HEK293T (cell line): Measurements from ENCODE around the gene USP19.
A peak's percentile ranks its signal among the peaks of the same experiment; 100 is the strongest.

Source experiments
- CTCF ChIA-PET: fragments of 350-600 bp; formaldehyde crosslinking; extraction: SDS; loops from one replicate; lab custom pipeline; 2021; ENCODE audit warnings: antibody characterized with exemption, inconsistent platforms; lab: Yijun Ruan, JAX
- POLR2A ChIA-PET: fragments of 350-600 bp; formaldehyde crosslinking; extraction: SDS; loops from one replicate; lab custom pipeline; 2020; ENCODE audit warnings: antibody characterized with exemption, inconsistent platforms; lab: Yijun Ruan, JAX
- DNase-seq: peaks from one replicate; pipeline ENCODE4 v3.0.0; 2012; ENCODE audit warnings: mixed read lengths; ENCODE audit errors: extremely low spot score
- ARNT ChIP-seq: fragments of 450-650 bp; IDR thresholded peaks from 2 replicates; pipeline ENCODE4 v1.6.1; 2017; ENCODE audit warnings: mild to moderate bottlenecking
- BHLHE40 ChIP-seq: fragments of 450-650 bp; IDR thresholded peaks from 2 replicates; pipeline ENCODE4 v1.6.1; 2016; ENCODE audit warnings: mild to moderate bottlenecking, moderate library complexity, borderline replicate concordance
- CTBP1 ChIP-seq: fragments of 450-650 bp; IDR thresholded peaks from 2 replicates; pipeline ENCODE4 v1.6.1; 2016; ENCODE audit warnings: borderline replicate concordance
- ELF4 ChIP-seq: fragments of 450-650 bp; IDR thresholded peaks from 2 replicates; pipeline ENCODE4 v1.6.1; 2017; ENCODE audit warnings: antibody characterized with exemption
- FOXA1 ChIP-seq: fragments of 450-650 bp; IDR thresholded peaks from 2 replicates; pipeline ENCODE4 v1.6.1; 2016; ENCODE audit warnings: mild to moderate bottlenecking
- FOXK2 ChIP-seq: fragments of 450-650 bp; IDR thresholded peaks from 2 replicates; pipeline ENCODE4 v1.6.1; 2016; ENCODE audit warnings: mild to moderate bottlenecking
- FOXM1 ChIP-seq: fragments of 450-650 bp; IDR thresholded peaks from 2 replicates; pipeline ENCODE4 v1.6.1; 2017; ENCODE audit warnings: mild to moderate bottlenecking, borderline replicate concordance
- HDGF ChIP-seq: fragments of 450-650 bp; IDR thresholded peaks from 2 replicates; pipeline ENCODE4 v1.6.1; 2017; ENCODE audit warnings: antibody characterized with exemption, borderline replicate concordance
- L3MBTL2 ChIP-seq: fragments of 450-650 bp; conservative IDR thresholded peaks from 2 replicates; pipeline ENCODE4 v1.6.1; 2016; ENCODE audit warnings: mild to moderate bottlenecking
- LEF1 ChIP-seq: fragments of 450-650 bp; IDR thresholded peaks from 2 replicates; pipeline ENCODE4 v1.6.1; 2017; ENCODE audit warnings: mild to moderate bottlenecking, borderline replicate concordance
- NFRKB ChIP-seq: fragments of 450-650 bp; IDR thresholded peaks from 2 replicates; pipeline ENCODE4 v1.6.1; 2016; ENCODE audit warnings: mild to moderate bottlenecking, moderate library complexity
- SP1 ChIP-seq: fragments of 450-650 bp; IDR thresholded peaks from 2 replicates; pipeline ENCODE4 v1.6.1; 2017
- SUZ12 ChIP-seq: fragments of 450-650 bp; IDR thresholded peaks from 2 replicates; pipeline ENCODE4 v1.6.1; 2016; ENCODE audit warnings: mild to moderate bottlenecking
- TARDBP ChIP-seq: fragments of 450-650 bp; IDR thresholded peaks from 2 replicates; pipeline ENCODE4 v1.6.1; 2016
- ZNF384 ChIP-seq: fragments of 450-650 bp; IDR thresholded peaks from 2 replicates; pipeline ENCODE4 v1.6.1; 2016
- TF ChIP-seq, protein P1 (sequence below): fragments of 450-650 bp; IDR thresholded peaks from 2 replicates; pipeline ENCODE4 v1.6.1; 2016

USP19 gene

DNA sequence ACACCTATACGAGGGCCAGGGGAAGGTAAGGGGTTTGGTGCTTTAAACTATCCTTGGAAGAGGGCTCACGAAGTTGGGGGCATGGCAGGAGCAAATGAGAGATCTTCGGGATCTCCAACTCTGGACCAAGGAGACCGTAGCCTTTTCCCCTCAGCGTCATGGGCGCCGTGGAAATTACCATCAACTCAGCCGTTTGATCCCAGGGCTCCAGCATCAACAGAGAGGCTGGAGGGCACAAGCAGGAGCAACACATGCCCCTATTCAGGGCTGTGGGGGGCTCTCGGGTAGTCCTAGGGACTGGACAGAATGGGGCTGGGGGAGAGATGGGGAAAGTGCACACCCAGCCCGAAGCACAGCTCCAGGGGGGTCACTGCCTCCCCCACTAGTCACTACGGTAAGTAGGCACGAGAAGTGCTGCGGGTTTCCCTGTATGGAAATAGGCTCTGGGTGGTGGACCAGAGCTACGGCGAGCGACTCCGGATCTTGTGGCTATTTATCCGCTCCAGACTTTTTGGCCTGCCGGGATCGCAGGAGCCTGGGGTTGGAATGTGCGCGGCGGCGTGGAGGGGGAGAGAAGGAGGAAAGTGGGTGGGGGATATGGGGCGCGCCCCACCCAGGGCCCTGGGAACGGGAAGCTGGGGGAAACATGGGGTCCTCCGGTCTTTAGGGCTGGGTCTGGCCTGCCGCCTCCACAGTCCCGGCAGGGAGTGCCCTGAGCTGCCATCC lies 12.8 kb upstream of the USP19 start:
- ChIA-PET CTCF (interaction anchor here (0.5 to 1.2 kb wide), 3 partner anchors 25 to 38 kb away, joined by 3 read pairs; partner anchors contain the start of gene QARS1), POLR2A (interaction anchor here (0.8 to 5.2 kb wide), 10 partner anchors 11 to 206 kb away, joined by 3 to 66 read pairs (median 4); partner anchors contain the start of genes NDUFAF3, QARS1, QRICH1 and USP19)
- peak; percentile 86 for DNase-seq
- TF ChIP-seq FOXM1, result no peak
- TF ChIP-seq TARDBP, result no peak
- no peak for TF ChIP-seq L3MBTL2

- peak; percentile 44; the same call in 1 of the 2 replicates for TF ChIP-seq FOXM1
- no peak for TF ChIP-seq LEF1
- TF ChIP-seq ZNF384, result no peak
- CTCF ChIA-PET, result interaction anchor here (0.5 to 1.2 kb wide), 6 partner anchors 26 to 182 kb away, joined by 3 to 6 read pairs (median 3); partner anchors contain the start of genes NDUFAF3 and QARS1
- peak; percentile 76 for DNase-seq
- POLR2A ChIA-PET, result interaction anchor here (0.7 to 5.2 kb wide), 14 partner anchors 8 to 297 kb away, joined by 3 to 66 read pairs (median 4); partner anchors contain the start of genes IMPDH2, NDUFAF3, NICN1 and QARS1
These were observed 12.0 kb upstream of the USP19 start, which contains the start of gene LAMB2 for GRCh38 chr3:49132437-49133225. TSS of gene LAMB2 (minus strand) at chr3:49133050. CDS start at chr3:49132867, 183 bp downstream.

- DNase-seq, result no peak
- ChIA-PET CTCF (interaction anchor here (0.5 to 0.9 kb wide), 3 partner anchors 37 to 150 kb away, joined by 3 to 6 read pairs (median 4); partner anchors contain the start of gene NDUFAF3), POLR2A (interaction anchor here (0.7 to 5.2 kb wide), 11 partner anchors 7 to 297 kb away, joined by 3 to 66 read pairs (median 4); partner anchors contain the start of genes IMPDH2, NICN1, QRICH1 and USP19)
- TF ChIP-seq ELF4, result no peak
- no peak for TF ChIP-seq CTBP1
- TF ChIP-seq, protein P1, sequence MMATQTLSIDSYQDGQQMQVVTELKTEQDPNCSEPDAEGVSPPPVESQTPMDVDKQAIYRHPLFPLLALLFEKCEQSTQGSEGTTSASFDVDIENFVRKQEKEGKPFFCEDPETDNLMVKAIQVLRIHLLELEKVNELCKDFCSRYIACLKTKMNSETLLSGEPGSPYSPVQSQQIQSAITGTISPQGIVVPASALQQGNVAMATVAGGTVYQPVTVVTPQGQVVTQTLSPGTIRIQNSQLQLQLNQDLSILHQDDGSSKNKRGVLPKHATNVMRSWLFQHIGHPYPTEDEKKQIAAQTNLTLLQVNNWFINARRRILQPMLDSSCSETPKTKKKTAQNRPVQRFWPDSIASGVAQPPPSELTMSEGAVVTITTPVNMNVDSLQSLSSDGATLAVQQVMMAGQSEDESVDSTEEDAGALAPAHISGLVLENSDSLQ, result no peak
- no peak for TF ChIP-seq SUZ12
- TF ChIP-seq FOXM1, result no peak
- no peak for TF ChIP-seq BHLHE40
- TF ChIP-seq FOXK2, result no peak
- no peak for TF ChIP-seq L3MBTL2
- TF ChIP-seq ARNT, result no peak
- TF ChIP-seq SP1, result no peak
- no peak for TF ChIP-seq NFRKB
- TF ChIP-seq ZNF384, result no peak
- TF ChIP-seq FOXA1, result no peak
- TF ChIP-seq TARDBP, result no peak
- TF ChIP-seq HDGF, result no peak
- TF ChIP-seq LEF1, result no peak
These were observed 11.4 kb upstream of the USP19 start for GRCh38 chr3:49132073-49132436.

- ChIA-PET CTCF (no interaction called here), POLR2A (interaction anchor here (1.1 to 5.2 kb wide), 6 partner anchors 9 to 125 kb away, joined by 3 to 66 read pairs (median 8); partner anchors contain the start of genes QRICH1, USP19 and WDR6)
- DNase-seq, result no peak
- TF ChIP-seq CTBP1 (no peak), FOXA1 (no peak), ELF4 (no peak), FOXK2 (no peak), FOXM1 (no peak), ARNT (no peak), SUZ12 (no peak), ZNF384 (no peak), LEF1 (no peak), TARDBP (no peak), NFRKB (no peak), L3MBTL2 (no peak), SP1 (no peak), BHLHE40 (no peak)
- TF ChIP-seq, protein P1, result no peak
These were observed 11.0 kb upstream of the USP19 start for GRCh38 chr3:49131576-49131975.

- ChIA-PET POLR2A (interaction anchor here (1.5 to 5.2 kb wide), 3 partner anchors 10 to 124 kb away, joined by 7 to 66 read pairs (median 32); partner anchors contain the start of genes QRICH1, USP19 and WDR6), CTCF (interaction anchor here (0.5 kb wide), 1 partner anchor 136 kb away, joined by 3 read pairs; no protein-coding TSS in a partner anchor)
These were observed 10.4 kb upstream of the USP19 start for GRCh38 chr3:49131040-49131439.

More at GRCh38 chr3:49131040-49131439, 10.4 kb upstream of the USP19 start:
- TF ChIP-seq FOXA1 (no peak), ARNT (no peak), L3MBTL2 (no peak), FOXM1 (no peak), SUZ12 (no peak), CTBP1 (no peak), LEF1 (no peak), ELF4 (no peak), HDGF (no peak), TARDBP (no peak), NFRKB (no peak), FOXK2 (no peak), ZNF384 (no peak), SP1 (no peak), BHLHE40 (no peak)
- TF ChIP-seq, protein P1, result no peak
- DNase-seq, result no peak
